ENCODE data around the gene CTR9.
A peak's percentile ranks its signal among the peaks of the same experiment; 100 is the strongest.

Gene CTR9

GRCh38 chr11:10780040-10780439, 29.0 kb downstream of the CTR9 start:
- no peak for DNase-seq (ENCODE audit: low spot score)

GRCh38 chr11:10784232-10785145, 33.4 kb downstream of the CTR9 start:
- peak; percentile 70 for DNase-seq (ENCODE audit: low spot score)

DNA sequence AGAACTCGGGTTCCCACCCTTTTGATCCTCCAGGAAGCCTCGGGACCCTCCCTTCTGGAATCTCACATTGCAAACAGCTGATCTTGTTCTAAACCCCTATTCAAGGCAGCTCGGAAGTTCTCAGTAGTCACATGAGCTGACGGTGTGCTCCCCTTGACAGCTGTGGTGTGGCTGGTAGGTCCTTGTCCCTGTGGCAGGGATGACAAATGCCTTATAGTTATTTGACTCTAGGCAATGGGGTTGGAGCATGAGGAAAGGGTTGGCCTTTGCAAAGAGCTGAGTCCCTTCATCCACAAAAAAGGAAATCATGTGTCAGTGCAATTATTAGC, 34.1 kb downstream of the CTR9 start:
- DNase-seq (ENCODE audit: low spot score): peak; percentile 28

- no peak for DNase-seq (ENCODE audit: low spot score)
Measured at GRCh38 chr11:10786451-10786850, 35.4 kb downstream of the CTR9 start.

DNA sequence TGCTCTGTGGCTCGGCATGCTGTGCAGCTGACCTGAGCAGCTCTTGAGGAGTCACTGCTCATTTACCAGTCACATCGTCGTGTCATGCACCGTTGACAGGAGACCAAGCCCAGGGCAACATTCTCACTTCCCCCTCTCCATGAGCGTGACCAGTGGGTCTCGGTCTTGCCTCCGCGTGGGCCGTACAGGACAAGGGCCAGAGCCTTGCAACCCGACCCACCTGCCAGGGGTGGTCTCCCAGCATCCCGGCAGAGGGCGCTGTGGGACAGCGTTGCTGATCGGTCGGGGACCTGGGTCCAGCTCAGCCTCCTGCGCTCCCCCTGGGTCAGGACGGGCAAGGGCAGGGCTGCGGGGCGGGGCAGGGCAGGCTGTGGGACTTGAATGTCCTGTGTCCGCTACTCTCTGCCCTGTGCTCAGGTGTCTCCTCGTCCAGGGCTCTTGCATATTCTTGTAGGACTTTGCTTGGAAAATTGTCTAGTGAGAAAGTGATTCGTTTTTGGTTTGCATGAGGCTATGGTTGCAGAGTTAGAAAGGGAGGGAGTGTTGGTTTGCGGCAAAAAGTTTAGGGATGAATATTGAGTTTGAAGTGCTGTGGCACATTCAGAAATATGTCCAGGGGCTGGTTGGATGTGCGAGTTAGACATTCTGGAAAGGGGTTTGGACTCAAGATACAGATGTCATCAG, 41.5 kb downstream of the CTR9 start:
- peak; percentile 83 for DNase-seq (ENCODE audit: low spot score)

- no peak for DNase-seq (ENCODE audit: low spot score)
Measured at GRCh38 chr11:10793470-10794255, 42.6 kb downstream of the CTR9 start.

DNA sequence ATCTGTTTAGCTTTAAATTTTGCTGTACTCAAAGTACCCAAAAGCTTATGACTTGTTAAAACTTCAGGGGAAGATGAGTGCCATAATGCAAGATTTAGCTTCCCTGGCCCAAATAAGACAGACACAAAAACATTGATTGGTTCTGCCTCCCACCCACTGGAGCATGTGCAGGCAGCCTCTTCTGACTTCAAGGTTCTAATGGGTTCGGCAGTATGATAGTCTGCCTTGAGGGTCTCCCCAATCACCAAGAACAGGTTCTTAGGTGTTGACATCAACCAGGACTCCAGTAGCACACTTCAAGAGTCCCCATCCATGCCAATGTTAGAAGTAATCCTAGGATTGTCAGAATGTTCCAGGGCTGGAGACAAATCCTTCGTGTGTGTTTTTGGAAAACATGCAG, 45.1 kb downstream of the CTR9 start:
- DNase-seq (ENCODE audit: low spot score): peak; percentile 21

DNA sequence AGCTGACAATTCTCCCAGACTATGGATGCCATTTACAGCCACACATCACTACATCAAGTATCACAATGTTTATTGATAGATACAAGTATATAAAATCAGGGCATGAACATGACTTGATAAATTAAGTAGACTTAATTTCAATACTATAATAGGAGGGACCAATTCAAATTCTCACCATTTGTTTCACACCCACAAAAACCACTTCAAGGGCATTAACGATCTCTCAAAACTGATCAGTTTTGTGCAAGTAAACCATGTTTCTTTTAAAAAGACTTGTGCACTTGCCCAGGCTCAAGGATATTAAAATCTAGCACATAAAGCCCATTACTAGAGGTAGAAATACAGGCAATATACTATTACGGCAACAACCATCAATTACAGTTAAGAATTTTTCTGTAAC, 46.0 kb downstream of the CTR9 start:
- DNase-seq (ENCODE audit: low spot score): no peak

DNA sequence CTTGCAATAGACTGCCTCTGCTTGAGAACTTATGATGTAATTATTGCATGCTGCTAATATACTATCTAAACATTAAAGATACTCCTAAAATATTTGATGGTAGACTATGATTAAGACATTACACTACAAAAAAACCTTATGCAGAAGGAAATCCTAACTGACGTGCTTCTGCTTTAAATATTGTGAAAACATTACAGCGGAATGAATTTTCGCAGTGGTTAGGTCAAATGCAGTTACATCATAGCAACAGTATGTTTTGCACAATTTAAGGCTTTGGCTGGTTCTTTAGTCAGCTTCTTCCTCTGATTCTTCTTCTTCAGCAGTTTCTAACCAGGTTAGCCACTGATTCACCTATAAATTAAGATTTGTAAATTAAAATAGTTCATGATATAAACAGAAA, 46.5 kb downstream of the CTR9 start:
- no peak for DNase-seq (ENCODE audit: low spot score)

GRCh38 chr11:10798330-10798928, 47.4 kb downstream of the CTR9 start:
- no peak for DNase-seq (ENCODE audit: low spot score)

GRCh38 chr11:10800292-10800691, 49.2 kb downstream of the CTR9 start:
- no peak for DNase-seq (ENCODE audit: low spot score)

DNA sequence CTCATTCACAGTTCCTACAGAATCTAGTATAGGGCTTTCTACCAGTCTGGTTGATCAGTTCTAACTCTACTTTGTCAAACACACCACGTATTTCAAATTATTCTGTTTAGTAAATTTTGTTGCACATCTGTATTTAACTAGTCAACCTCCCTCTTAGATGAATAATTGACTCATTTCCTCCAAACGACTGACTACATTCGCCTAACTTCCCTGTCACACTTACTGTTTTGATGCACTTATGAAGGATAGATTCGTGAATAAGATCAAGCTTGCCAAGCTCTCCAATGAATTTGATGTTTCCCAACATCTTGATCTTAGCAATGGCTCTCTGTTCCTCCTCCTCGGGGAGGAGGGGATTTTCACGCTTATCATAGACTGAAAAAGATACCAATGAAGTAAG, 52.6 kb downstream of the CTR9 start:
- DNase-seq (ENCODE audit: low spot score): no peak

- no peak for DNase-seq (ENCODE audit: low spot score)
Measured at GRCh38 chr11:10805741-10806140, 54.7 kb downstream of the CTR9 start.

DNA sequence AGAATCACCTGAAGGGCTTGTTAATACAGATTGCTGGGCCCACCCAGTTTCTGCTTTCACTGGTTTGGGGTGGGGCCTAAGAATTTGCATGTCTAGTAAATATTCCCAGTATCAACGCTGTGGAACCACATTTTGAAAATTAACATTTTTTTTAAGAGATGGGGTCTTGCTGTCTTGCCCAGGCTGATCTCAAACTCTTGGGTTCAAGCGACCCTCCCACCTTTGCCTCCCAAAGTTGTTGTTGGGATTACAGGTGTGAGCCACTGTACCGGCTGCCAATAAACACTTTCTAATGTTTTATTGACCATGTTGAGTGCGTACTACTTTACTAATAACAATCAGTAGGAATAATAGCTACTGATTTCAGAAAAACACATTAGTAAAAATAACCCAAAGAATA, 55.2 kb downstream of the CTR9 start:
- no peak for DNase-seq (ENCODE audit: low spot score)

DNA sequence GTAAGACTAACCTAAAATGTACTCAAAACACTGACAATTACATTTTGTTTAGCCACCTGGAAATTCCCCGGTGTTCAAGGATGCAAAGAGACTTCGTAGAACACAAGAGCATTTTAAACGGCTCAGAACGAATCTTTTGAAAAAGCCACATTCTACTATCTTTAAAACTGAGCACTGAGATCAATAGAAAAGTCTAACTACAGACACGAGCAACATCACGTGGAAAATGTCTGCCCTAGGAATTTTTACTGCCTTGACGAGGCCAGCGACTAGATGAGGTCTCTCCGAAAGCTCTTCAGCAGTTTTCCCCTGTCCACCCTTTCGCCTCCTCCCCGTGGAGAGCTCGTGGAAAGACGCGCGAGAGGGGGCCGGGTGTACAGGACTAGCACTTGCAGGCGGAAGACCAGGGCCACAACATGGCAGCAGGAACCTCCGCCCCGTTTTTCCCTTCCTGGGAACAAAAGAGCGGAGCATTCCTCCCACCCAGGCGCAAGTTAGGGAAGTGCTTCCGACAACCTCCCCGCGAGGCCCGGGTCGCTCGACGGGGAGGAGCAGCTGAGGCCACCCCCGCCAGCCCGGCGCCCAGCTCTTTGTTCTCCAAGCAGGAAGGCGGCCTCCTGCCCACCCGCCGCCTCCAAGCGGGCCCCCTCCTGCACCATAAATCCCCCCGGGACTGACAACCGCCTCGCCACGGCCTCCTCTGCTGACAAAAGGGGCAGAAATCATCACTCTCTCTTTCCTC, 56.6 kb downstream of the CTR9 start:
- DNase-seq (ENCODE audit: low spot score): peak; percentile 42

DNA sequence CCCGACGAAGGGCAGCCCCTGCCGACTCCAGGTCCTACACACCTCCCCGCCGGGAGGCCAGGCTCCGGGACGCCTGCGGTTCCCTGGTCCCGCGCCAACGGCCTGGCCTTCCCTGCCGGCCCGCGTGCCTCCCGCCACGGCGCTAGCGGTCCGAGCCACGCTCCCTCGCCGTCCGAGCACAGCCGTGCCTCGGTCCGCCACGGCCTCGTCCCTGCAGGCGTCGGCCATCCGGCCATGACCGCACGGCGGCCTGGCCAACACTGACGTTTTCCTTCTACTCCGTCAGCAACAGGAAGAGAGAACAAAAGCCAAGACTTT, 57.1 kb downstream of the CTR9 start:
- DNase-seq (ENCODE audit: low spot score): no peak

- DNase-seq (ENCODE audit: low spot score): peak; percentile 99
Measured at GRCh38 chr11:10808553-10809372, 57.7 kb downstream of the CTR9 start, which contains the start of gene EIF4G2. TSS of gene EIF4G2 (minus strand) at chr11:10808926.

GRCh38 chr11:10809373-10810160, 58.5 kb downstream of the CTR9 start:
- no peak for DNase-seq (ENCODE audit: low spot score)

GRCh38 chr11:10813945-10814344, 62.9 kb downstream of the CTR9 start:
- DNase-seq (ENCODE audit: low spot score): no peak

DNA sequence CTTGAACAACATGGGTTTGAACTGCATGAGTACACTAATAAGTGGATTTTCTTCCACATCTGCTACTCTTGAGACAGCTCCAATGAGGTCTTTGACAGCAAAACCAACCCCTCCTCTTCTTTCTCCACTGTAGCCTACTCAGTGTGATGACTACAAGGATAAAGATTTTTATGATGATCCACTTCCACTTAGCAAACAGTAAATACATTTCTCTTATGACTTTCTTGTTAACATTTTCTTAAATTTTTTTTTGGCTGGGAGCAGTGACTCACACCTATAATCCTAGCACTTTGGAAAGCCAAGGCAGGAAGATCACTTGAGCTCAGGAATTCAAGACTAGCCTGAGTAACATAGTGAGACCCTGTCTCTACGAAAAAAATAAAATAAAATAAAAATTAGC, 67.5 kb downstream of the CTR9 start:
- DNase-seq (ENCODE audit: low spot score): no peak

All from SK-N-DZ (cell line).